ENCODE measurements around the gene KDELR3.

DNA sequence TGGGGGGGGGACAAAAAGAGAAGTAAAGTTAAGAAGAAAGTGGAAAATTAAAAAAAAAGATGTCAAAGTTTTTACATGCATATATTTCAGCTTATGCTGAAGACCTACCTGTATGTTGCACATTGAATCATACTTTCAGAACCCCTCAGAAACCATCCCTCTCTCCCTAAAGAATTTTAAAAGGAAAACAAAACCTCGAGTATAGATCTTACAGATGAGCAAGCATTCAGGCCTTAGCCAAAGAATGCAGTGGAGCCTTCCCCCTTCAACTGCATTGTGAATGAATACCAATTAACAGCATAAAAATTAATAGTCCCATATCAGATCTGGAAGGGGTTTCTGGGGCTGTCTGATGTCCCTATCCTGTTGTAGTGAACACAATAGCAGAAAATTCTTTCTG, 16.3 kb downstream of the KDELR3 start:
- TF ChIP-seq, protein P1, sequence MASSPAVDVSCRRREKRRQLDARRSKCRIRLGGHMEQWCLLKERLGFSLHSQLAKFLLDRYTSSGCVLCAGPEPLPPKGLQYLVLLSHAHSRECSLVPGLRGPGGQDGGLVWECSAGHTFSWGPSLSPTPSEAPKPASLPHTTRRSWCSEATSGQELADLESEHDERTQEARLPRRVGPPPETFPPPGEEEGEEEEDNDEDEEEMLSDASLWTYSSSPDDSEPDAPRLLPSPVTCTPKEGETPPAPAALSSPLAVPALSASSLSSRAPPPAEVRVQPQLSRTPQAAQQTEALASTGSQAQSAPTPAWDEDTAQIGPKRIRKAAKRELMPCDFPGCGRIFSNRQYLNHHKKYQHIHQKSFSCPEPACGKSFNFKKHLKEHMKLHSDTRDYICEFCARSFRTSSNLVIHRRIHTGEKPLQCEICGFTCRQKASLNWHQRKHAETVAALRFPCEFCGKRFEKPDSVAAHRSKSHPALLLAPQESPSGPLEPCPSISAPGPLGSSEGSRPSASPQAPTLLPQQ (tag by site-specific recombination; IDR thresholded peaks at IDR 0.05): no peak
- TF ChIP-seq ZNF274 (IDR thresholded peaks at IDR 0.05; ENCODE audit: low read length) (no peak), ZNF274 (tag by site-specific recombination; IDR thresholded peaks at IDR 0.05; ENCODE audit: borderline replicate concordance) (no peak), ZNF776 (tag by site-specific recombination; IDR thresholded peaks at IDR 0.05; ENCODE audit: borderline replicate concordance) (no peak), ZBTB21 (tag by site-specific recombination; IDR thresholded peaks at IDR 0.05) (no peak), ZNF747 (tag by site-specific recombination; IDR thresholded peaks at IDR 0.05) (no peak), ZNF354C (tag by site-specific recombination; IDR thresholded peaks at IDR 0.05; ENCODE audit: borderline replicate concordance, low read depth) (no peak), KLF10 (tag by site-specific recombination; IDR thresholded peaks at IDR 0.05) (no peak), ZNF155 (tag by site-specific recombination; IDR thresholded peaks at IDR 0.05) (no peak)
- TF ChIP-seq, protein P2, sequence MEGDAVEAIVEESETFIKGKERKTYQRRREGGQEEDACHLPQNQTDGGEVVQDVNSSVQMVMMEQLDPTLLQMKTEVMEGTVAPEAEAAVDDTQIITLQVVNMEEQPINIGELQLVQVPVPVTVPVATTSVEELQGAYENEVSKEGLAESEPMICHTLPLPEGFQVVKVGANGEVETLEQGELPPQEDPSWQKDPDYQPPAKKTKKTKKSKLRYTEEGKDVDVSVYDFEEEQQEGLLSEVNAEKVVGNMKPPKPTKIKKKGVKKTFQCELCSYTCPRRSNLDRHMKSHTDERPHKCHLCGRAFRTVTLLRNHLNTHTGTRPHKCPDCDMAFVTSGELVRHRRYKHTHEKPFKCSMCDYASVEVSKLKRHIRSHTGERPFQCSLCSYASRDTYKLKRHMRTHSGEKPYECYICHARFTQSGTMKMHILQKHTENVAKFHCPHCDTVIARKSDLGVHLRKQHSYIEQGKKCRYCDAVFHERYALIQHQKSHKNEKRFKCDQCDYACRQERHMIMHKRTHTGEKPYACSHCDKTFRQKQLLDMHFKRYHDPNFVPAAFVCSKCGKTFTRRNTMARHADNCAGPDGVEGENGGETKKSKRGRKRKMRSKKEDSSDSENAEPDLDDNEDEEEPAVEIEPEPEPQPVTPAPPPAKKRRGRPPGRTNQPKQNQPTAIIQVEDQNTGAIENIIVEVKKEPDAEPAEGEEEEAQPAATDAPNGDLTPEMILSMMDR (tag by site-specific recombination; IDR thresholded peaks at IDR 0.05): no peak
- TF ChIP-seq, protein P3, sequence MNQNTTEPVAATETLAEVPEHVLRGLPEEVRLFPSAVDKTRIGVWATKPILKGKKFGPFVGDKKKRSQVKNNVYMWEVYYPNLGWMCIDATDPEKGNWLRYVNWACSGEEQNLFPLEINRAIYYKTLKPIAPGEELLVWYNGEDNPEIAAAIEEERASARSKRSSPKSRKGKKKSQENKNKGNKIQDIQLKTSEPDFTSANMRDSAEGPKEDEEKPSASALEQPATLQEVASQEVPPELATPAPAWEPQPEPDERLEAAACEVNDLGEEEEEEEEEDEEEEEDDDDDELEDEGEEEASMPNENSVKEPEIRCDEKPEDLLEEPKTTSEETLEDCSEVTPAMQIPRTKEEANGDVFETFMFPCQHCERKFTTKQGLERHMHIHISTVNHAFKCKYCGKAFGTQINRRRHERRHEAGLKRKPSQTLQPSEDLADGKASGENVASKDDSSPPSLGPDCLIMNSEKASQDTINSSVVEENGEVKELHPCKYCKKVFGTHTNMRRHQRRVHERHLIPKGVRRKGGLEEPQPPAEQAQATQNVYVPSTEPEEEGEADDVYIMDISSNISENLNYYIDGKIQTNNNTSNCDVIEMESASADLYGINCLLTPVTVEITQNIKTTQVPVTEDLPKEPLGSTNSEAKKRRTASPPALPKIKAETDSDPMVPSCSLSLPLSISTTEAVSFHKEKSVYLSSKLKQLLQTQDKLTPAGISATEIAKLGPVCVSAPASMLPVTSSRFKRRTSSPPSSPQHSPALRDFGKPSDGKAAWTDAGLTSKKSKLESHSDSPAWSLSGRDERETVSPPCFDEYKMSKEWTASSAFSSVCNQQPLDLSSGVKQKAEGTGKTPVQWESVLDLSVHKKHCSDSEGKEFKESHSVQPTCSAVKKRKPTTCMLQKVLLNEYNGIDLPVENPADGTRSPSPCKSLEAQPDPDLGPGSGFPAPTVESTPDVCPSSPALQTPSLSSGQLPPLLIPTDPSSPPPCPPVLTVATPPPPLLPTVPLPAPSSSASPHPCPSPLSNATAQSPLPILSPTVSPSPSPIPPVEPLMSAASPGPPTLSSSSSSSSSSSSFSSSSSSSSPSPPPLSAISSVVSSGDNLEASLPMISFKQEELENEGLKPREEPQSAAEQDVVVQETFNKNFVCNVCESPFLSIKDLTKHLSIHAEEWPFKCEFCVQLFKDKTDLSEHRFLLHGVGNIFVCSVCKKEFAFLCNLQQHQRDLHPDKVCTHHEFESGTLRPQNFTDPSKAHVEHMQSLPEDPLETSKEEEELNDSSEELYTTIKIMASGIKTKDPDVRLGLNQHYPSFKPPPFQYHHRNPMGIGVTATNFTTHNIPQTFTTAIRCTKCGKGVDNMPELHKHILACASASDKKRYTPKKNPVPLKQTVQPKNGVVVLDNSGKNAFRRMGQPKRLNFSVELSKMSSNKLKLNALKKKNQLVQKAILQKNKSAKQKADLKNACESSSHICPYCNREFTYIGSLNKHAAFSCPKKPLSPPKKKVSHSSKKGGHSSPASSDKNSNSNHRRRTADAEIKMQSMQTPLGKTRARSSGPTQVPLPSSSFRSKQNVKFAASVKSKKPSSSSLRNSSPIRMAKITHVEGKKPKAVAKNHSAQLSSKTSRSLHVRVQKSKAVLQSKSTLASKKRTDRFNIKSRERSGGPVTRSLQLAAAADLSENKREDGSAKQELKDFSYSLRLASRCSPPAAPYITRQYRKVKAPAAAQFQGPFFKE (tag by site-specific recombination; IDR thresholded peaks at IDR 0.05; ENCODE audit: borderline replicate concordance): no peak

All from HEK293 (cell line).